KOPT-K1 (cell line): ENCODE measurements around the gene RIMS1.

Experiments
- H3K27ac ChIP-seq: fragments of 200-600 bp; sonication (generic); 2 replicates; pipeline ENCODE4 v1.5.1; 2016; ENCODE audit warnings: antibody characterized with exemption, mild to moderate bottlenecking, low read depth, low read length; ENCODE audit not compliant: poor library complexity, severe bottlenecking
- H3K36me3 ChIP-seq: fragments of 200-600 bp; sonication (generic); 2 replicates; pipeline ENCODE4 v1.5.1; 2017; ENCODE audit warnings: antibody characterized with exemption, mild to moderate bottlenecking, low read length, moderate library complexity; ENCODE audit not compliant: insufficient read depth
- H3K9me3 ChIP-seq: fragments of 200-600 bp; sonication (generic); 2 replicates; pipeline ENCODE4 v1.5.1; 2017; ENCODE audit warnings: antibody characterized with exemption, low read length, mild to moderate bottlenecking; ENCODE audit not compliant: insufficient read depth, poor library complexity, severe bottlenecking

The RIMS1 gene

GRCh38 chr6:72035486-72035885, 149.1 kb downstream of the RIMS1 start:
- Histone ChIP-seq H3K9me3 (no peaks in the 10 kb centered on the region), H3K36me3 (no peaks in the 10 kb centered on the region), H3K27ac (no peak overlapping the region)

GRCh38 chr6:72035966-72036365, 149.6 kb downstream of the RIMS1 start:
- Histone ChIP-seq H3K27ac (no peak overlapping the region), H3K36me3 (no peaks in the 10 kb centered on the region), H3K9me3 (no peaks in the 10 kb centered on the region)

- H3K9me3 ChIP-seq: no peaks in the 10 kb centered on the region
- H3K36me3 ChIP-seq: no peaks in the 10 kb centered on the region
- no peak overlapping the region for H3K27ac ChIP-seq
Measured at GRCh38 chr6:72037006-72037405, 150.7 kb downstream of the RIMS1 start.

- no peak overlapping the region for H3K27ac ChIP-seq
- no peaks in the 10 kb centered on the region for H3K9me3 ChIP-seq
- H3K36me3 ChIP-seq: no peaks in the 10 kb centered on the region
Measured at GRCh38 chr6:72040111-72040510, 153.8 kb downstream of the RIMS1 start.

DNA sequence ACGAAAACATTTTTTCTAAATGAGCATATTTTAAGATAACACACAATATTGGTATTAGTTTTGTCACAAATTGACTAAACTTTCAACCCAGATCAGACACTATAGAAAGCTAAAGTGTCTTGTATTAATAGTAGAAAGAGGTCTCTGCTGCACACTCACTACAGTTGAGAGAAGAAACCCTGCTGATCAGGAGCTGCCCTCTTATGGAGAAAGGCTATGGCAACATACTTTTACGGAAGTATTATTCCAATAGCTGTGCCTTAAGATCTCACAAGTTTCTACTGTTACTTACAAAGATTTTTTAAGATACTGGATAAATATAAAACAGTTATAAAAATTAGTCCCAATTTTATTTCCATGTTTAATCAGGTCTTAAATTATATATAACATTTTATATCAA, 155.7 kb downstream of the RIMS1 start:
- no peaks in the 10 kb centered on the region for H3K36me3 ChIP-seq
- no peaks in the 10 kb centered on the region for H3K9me3 ChIP-seq
- no peak overlapping the region for H3K27ac ChIP-seq

GRCh38 chr6:72048080-72048479, 161.7 kb downstream of the RIMS1 start:
- no peaks in the 10 kb centered on the region for H3K9me3 ChIP-seq
- H3K27ac ChIP-seq: no peak overlapping the region
- no peaks in the 10 kb centered on the region for H3K36me3 ChIP-seq

GRCh38 chr6:72049376-72049775, 163.0 kb downstream of the RIMS1 start:
- no peaks in the 10 kb centered on the region for H3K9me3 ChIP-seq
- no peaks in the 10 kb centered on the region for H3K36me3 ChIP-seq
- H3K27ac ChIP-seq: no peak overlapping the region

DNA sequence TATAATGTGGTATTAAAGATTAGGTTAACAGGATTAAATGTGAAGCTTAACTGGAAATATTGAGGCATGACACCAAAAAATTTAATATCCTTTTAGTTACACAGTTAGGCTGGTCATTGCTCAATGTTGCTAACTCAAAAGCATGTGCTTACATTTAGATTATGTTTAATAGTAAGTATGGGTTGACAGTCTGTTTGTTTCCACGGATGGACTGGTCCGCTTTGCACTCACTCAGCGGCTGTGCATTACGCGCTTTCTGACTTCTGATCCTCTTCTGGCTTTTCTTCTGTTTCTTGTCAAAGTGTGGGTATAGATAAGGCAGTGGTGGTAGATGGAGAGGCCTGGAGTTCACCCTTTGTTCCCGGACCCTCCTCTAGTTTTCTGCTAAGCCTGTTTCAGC, 174.9 kb downstream of the RIMS1 start:
- Histone ChIP-seq H3K27ac (no peak overlapping the region), H3K36me3 (no peaks in the 10 kb centered on the region), H3K9me3 (no peaks in the 10 kb centered on the region)

- Histone ChIP-seq H3K27ac (no peak overlapping the region), H3K36me3 (no peaks in the 10 kb centered on the region), H3K9me3 (no peaks in the 10 kb centered on the region)
Measured at GRCh38 chr6:72064399-72064975, 178.1 kb downstream of the RIMS1 start.

- Histone ChIP-seq H3K9me3 (no peaks in the 10 kb centered on the region), H3K36me3 (no peaks in the 10 kb centered on the region)
Measured at GRCh38 chr6:72078096-72078495, 191.7 kb downstream of the RIMS1 start.

GRCh38 chr6:72080260-72080941, 194.1 kb downstream of the RIMS1 start:
- H3K27ac ChIP-seq: no peak overlapping the region
- no peaks in the 10 kb centered on the region for H3K36me3 ChIP-seq
- no peaks in the 10 kb centered on the region for H3K9me3 ChIP-seq

More at GRCh38 chr6:72078096-72078495, 191.7 kb downstream of the RIMS1 start:
- no peak overlapping the region for H3K27ac ChIP-seq

- H3K36me3 ChIP-seq: no peaks in the 10 kb centered on the region
- no peaks in the 10 kb centered on the region for H3K9me3 ChIP-seq
- H3K27ac ChIP-seq: no peak overlapping the region
Measured at GRCh38 chr6:72081871-72082270, 195.5 kb downstream of the RIMS1 start.

DNA sequence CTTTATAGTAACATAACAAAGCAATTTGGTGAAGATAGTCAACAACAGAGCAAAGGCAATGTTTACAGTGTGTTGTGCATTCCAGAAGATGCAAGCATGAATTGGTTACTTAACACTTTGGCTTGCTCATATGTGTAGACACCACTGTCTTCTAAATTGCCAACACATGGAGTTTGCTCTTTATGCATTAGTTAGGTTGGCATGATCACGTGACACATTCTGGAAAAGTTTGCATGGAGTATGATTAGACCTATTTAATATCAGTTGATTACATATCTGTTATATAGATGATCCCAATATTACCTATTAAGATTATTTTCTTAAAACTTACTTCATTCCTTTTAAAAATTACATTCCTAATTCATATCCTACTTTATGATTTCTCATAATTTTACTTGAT, 197.6 kb downstream of the RIMS1 start:
- H3K27ac ChIP-seq: no peak overlapping the region
- no peaks in the 10 kb centered on the region for H3K36me3 ChIP-seq
- no peaks in the 10 kb centered on the region for H3K9me3 ChIP-seq

DNA sequence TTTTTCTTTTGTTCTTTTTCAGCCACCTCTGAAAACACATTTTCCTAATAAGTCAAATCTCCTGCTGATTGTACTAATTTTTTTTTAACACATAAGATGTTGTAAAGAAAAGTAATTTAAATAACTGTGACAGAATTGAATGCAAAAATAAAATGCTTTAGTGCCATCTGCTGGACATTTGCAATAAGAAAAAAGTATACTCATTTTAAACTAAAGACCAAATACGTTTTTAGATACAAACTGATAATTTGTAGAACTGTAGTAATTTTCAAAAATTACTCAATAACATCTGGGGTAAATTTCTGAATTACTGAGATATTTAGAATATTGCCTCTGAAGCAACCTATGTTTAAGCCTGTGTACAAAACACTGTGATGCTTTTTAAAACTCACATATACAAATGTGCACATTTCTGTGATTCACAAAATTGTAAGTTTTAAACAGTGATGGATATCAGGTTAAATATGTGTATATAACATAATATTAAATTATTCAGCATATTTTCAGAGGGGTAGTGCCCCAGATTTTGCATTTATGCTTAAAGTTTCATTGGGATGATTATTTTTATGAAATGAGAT, 198.7 kb downstream of the RIMS1 start:
- Histone ChIP-seq H3K9me3 (no peaks in the 10 kb centered on the region), H3K36me3 (no peaks in the 10 kb centered on the region), H3K27ac (no peak overlapping the region)

DNA sequence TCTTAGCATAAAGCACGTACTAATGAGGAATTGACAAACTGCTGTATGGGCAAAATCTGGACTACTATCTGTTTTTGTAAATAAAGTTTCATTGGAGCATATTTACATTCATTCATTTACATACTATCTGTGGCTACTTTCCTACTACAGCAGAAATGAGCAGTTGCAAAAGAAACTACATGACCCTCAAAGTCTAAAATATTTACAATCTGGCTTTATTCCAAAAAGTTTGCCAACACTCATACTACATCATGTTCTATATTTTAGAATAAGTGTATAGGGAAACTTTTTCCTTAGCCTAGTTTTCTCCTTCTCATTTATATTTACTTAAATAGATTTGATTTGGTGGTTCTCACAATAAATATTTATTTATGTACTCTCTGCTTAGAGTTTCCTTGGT, 208.2 kb downstream of the RIMS1 start:
- H3K36me3 ChIP-seq: no peaks in the 10 kb centered on the region
- H3K27ac ChIP-seq: no peak overlapping the region
- no peaks in the 10 kb centered on the region for H3K9me3 ChIP-seq

GRCh38 chr6:72102561-72102960, 216.2 kb downstream of the RIMS1 start:
- no peaks in the 10 kb centered on the region for H3K36me3 ChIP-seq
- no peak overlapping the region for H3K27ac ChIP-seq
- no peaks in the 10 kb centered on the region for H3K9me3 ChIP-seq
